Measurements from ENCODE around the gene ALDH3A1. TPM values are rescaled to one million over a fixed set of nuclear protein-coding genes. Genes with fewer than 3 reads are reported as not detected.

The ALDH3A1 gene
- total and polyA plus RNA-seq, 9 of the 15 experiments (the other 6 are each of a cell fraction or from before 2014, with no cell fraction given): not detected

DNA sequence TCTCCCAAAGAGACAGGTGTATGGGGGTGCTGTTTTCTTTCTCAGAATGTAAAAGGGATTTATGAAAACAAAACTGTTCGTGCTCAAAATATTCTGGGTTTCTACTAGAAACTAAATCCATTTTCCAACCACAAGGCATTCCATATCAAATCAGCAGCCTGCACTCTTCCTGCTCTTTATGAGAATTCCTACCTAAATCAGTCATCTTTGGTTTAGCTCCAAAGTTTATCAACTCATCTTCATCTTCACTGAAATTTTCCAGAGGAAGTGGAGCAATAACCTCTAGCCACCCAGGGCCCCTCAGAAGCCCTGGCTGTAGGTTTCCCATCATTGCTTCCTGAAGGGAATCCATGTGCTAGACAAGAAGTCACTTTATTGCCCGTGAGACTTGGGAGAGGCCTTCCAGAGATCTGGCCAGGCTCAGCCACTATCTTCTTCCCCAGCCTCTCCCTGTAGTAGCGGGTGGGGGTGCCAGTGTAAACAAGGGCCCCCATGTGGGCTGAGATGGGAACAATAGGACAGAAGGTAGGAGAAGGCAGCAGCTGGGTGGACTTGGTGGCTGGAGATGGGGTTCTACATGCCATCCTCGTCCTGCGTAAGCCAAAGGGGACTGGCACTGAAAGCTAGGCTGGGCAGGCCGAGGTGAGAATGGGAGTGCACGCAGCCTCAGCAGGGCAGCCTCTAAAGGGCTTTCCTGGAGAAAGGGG lies 22.0 kb upstream of the ALDH3A1 start:
- intact Hi-C loops (cut with micrococcal nuclease) (no loop called here), in situ Hi-C loops (cut with MboI) (loop anchor here (10.0 kb wide), 1 partner anchor 405 kb away; the partner anchor contains the start of gene B9D1)
- ChIA-PET CTCF (ENCODE audit: low intra/inter-chr PET ratio) (no interaction called here), POLR2A (interaction anchor here (0.7 kb wide), 1 partner anchor 203 kb away, joined by 3 read pairs; no protein-coding TSS in a partner anchor)
- H3K9me3 ChIP-seq (replicated peaks; ENCODE audit: control insufficient read depth, insufficient read depth, low read depth, low read length): no peaks in the 10 kb centered on the region
- no peak overlapping the region for H2AFZ ChIP-seq (ENCODE audit: low read depth, low read length)
- H3K79me2 ChIP-seq (ENCODE audit: control insufficient read depth, insufficient read depth, low read length): no peaks in the 10 kb centered on the region
- no peak overlapping the region for H3K4me2 ChIP-seq (ENCODE audit: insufficient read depth, low read length)
- no peak overlapping the region for H3K9ac ChIP-seq (ENCODE audit: insufficient read depth in 1 of 2, low read depth in 2 of 2, low read length in 2 of 2)
- no peak overlapping the region for H3K4me3 ChIP-seq
- no peak for TF ChIP-seq CCNT2 (IDR thresholded peaks at IDR 0.05; ENCODE audit: borderline replicate concordance, extremely low read depth, insufficient read length, low read depth, low read length)
- no peak for TF ChIP-seq NR3C1 (CRISPR knock-in tag; IDR thresholded peaks at IDR 0.05)
- TF ChIP-seq MBD2 (IDR thresholded peaks at IDR 0.05; ENCODE audit: borderline replicate concordance, low read depth): no peak
- TF ChIP-seq XRCC3 (IDR thresholded peaks at IDR 0.05): no peak
- TF ChIP-seq, protein P1, sequence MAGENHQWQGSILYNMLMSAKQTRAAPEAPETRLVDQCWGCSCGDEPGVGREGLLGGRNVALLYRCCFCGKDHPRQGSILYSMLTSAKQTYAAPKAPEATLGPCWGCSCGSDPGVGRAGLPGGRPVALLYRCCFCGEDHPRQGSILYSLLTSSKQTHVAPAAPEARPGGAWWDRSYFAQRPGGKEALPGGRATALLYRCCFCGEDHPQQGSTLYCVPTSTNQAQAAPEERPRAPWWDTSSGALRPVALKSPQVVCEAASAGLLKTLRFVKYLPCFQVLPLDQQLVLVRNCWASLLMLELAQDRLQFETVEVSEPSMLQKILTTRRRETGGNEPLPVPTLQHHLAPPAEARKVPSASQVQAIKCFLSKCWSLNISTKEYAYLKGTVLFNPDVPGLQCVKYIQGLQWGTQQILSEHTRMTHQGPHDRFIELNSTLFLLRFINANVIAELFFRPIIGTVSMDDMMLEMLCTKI (IDR thresholded peaks at IDR 0.05; ENCODE audit: partially characterized antibody): no peak
- TF ChIP-seq TCF3 (CRISPR knock-in tag; IDR thresholded peaks at IDR 0.05): no peak
- TF ChIP-seq, protein P2, sequence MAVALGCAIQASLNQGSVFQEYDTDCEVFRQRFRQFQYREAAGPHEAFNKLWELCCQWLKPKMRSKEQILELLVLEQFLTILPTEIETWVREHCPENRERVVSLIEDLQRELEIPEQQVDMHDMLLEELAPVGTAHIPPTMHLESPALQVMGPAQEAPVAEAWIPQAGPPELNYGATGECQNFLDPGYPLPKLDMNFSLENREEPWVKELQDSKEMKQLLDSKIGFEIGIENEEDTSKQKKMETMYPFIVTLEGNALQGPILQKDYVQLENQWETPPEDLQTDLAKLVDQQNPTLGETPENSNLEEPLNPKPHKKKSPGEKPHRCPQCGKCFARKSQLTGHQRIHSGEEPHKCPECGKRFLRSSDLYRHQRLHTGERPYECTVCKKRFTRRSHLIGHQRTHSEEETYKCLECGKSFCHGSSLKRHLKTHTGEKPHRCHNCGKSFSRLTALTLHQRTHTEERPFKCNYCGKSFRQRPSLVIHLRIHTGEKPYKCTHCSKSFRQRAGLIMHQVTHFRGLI (CRISPR knock-in tag; IDR thresholded peaks at IDR 0.05): no peak
- no peak for TF ChIP-seq ZNF324 (CRISPR knock-in tag; IDR thresholded peaks at IDR 0.05)
- no peak for TF ChIP-seq ZBTB8A (IDR thresholded peaks at IDR 0.05; ENCODE audit: partially characterized antibody)
- no peak for TF ChIP-seq ZNF696 (CRISPR knock-in tag; conservative IDR thresholded peaks at IDR 0.05)
- no peak for TF ChIP-seq ETV6 (IDR thresholded peaks at IDR 0.05; ENCODE audit: borderline replicate concordance in 1 of 2, low read depth in 2 of 2, low read length in 1 of 2)
- no peak for TF ChIP-seq ETV6 (CRISPR knock-in tag; IDR thresholded peaks at IDR 0.05; ENCODE audit: borderline replicate concordance)
- TF ChIP-seq MTA2 (IDR thresholded peaks at IDR 0.05; ENCODE audit: low read depth): no peak
- TF ChIP-seq GTF2F1 (IDR thresholded peaks at IDR 0.05; ENCODE audit: low read depth, low read length): no peak
- DNase-seq (ENCODE audit: extremely low read depth in 1 of 4, low spot score in 3 of 4) (no peak), ATAC-seq (no peak), FAIRE-seq (no peak)
- H3K27me3 ChIP-seq (ENCODE audit: control insufficient read depth in 2 of 2, insufficient read depth in 2 of 2, low read length in 2 of 2): peaks cover 0 to 11% of the 10 kb centered on the region in 2 experiments; a peak in 1 of 5 replicates
- H4K20me1 ChIP-seq (replicated peaks; ENCODE audit: control insufficient read depth, insufficient read depth, low read length): no peaks in the 10 kb centered on the region
- no TSS peak for BruUV-seq (replicated peaks)
- no peaks in the 10 kb centered on the region for H3K36me3 ChIP-seq (ENCODE audit: control insufficient read depth, insufficient read depth, low read length)
- no peak overlapping the region for H3K27ac ChIP-seq (ENCODE audit: extremely low read depth, low read depth, low read length)
- no peaks in the 10 kb centered on the region for H3K9me1 ChIP-seq (ENCODE audit: control insufficient read depth, insufficient read depth, low read length)
- WGBS (ENCODE audit: insufficient coverage, low coverage, missing lambda C conversion rate): 16% methylated on average over 4 of the region's 7 CpGs
- no peaks in the 10 kb centered on the region for H3K4me1 ChIP-seq (replicated peaks in 1 of 2; ENCODE audit: control insufficient read depth in 2 of 2, insufficient read depth in 2 of 2, low read length in 2 of 2)

All from K562 (cell line).